GM12892 (cell line): ENCODE results near the gene TANC2.

Experiments
- POLR2A ChIP-seq: IDR thresholded peaks from 2 replicates; pipeline ENCODE4 v1.6.1; 2011; ENCODE audit warnings: low read depth, low read length, control low read depth
- TAF1 ChIP-seq: IDR thresholded peaks from 2 replicates; pipeline ENCODE4 v1.6.1; 2011; ENCODE audit warnings: low read depth, mild to moderate bottlenecking, control low read depth, low read length, borderline replicate concordance

DNA sequence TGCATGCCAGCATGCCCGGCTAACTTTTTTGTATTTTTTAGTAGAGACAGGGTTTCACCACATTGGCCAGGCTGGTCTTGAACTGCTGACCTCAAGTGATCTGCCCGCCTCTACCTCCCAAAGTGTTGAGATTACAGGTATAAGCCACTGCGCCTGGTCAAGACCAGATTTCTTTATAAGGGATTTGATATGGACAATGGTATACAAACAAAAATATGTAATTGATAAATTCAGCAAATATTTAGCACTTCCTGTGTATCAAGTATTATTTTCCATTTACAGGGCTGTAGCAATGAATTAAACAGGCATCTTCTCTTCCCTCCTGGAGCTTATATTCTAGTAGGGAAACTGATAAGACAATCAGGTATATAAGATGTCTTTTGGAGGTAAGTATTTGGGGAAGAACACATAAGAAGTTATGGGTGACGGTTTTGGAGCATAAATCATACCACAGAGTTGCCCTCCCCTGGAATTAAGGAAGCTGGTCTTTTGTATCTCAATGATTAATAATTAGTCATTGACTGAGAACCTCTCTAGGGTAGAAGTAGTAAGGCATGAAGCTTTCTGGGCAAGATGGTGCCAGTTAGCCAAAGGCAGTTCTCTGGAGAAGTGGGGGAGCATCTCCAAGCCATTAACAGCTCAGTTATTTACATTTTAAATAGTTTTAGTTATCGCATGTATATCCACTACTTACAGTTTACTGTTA lies 35.8 kb downstream of the TANC2 start:
- TF ChIP-seq TAF1 = no peak
- no peak for TF ChIP-seq POLR2A
